HEK293 (cell line): ENCODE data around the gene ZSCAN31.

Source experiments
- EGR2 ChIP-seq: fragments of 450-650 bp; formaldehyde crosslinking; IDR thresholded peaks from 2 replicates; pipeline ENCODE4 v1.5.1; 2016; ENCODE audit warnings: low read depth, missing biosample characterization, missing genetic modification characterization
- ELK4 ChIP-seq: IDR thresholded peaks from 2 replicates; pipeline ENCODE4 v1.6.1; 2011; ENCODE audit warnings: mild to moderate bottlenecking, low read depth, low read length, borderline replicate concordance
- KLF7 ChIP-seq: fragments of 450-650 bp; formaldehyde crosslinking; IDR thresholded peaks from 2 replicates; pipeline ENCODE4 v1.5.1; 2016; ENCODE audit warnings: missing biosample characterization, missing genetic modification characterization, borderline replicate concordance
- SP2 ChIP-seq: fragments of 450-650 bp; formaldehyde crosslinking; IDR thresholded peaks from 2 replicates; pipeline ENCODE4 v1.5.1; 2016; ENCODE audit warnings: missing biosample characterization, missing genetic modification characterization
- SP3 ChIP-seq: fragments of 450-650 bp; formaldehyde crosslinking; IDR thresholded peaks from 2 replicates; pipeline ENCODE4 v1.5.1; 2016; ENCODE audit warnings: missing biosample characterization, missing genetic modification characterization
- WT1 ChIP-seq: fragments of 450-650 bp; formaldehyde crosslinking; IDR thresholded peaks from 2 replicates; pipeline ENCODE4 v1.5.1; 2016; ENCODE audit warnings: missing biosample characterization, missing genetic modification characterization
- ZBTB17 ChIP-seq: fragments of 450-650 bp; formaldehyde crosslinking; IDR thresholded peaks from 2 replicates; pipeline ENCODE4 v1.5.1; 2016; ENCODE audit warnings: missing biosample characterization, missing genetic modification characterization
- ZEB2 ChIP-seq: fragments of 450-650 bp; formaldehyde crosslinking; IDR thresholded peaks from 2 replicates; pipeline ENCODE4 v1.5.1; 2016; ENCODE audit warnings: missing biosample characterization, missing genetic modification characterization
- ZFHX2 ChIP-seq: fragments of 450-650 bp; formaldehyde crosslinking; conservative IDR thresholded peaks from 2 replicates; pipeline ENCODE4 v1.5.1; 2016; ENCODE audit warnings: missing biosample characterization, missing genetic modification characterization
- ZIC2 ChIP-seq: fragments of 450-650 bp; formaldehyde crosslinking; IDR thresholded peaks from 2 replicates; pipeline ENCODE4 v1.5.1; 2016; ENCODE audit warnings: missing biosample characterization, missing genetic modification characterization
- ZNF155 ChIP-seq: fragments of 450-650 bp; formaldehyde crosslinking; IDR thresholded peaks from 2 replicates; pipeline ENCODE4 v1.5.1; 2016; ENCODE audit warnings: missing biosample characterization, missing genetic modification characterization
- ZNF266 ChIP-seq: fragments of 450-650 bp; formaldehyde crosslinking; IDR thresholded peaks from 2 replicates; pipeline ENCODE4 v1.5.1; 2016; ENCODE audit warnings: missing biosample characterization, missing genetic modification characterization, low read depth
- ZNF280C ChIP-seq: fragments of 450-650 bp; formaldehyde crosslinking; IDR thresholded peaks from 2 replicates; pipeline ENCODE4 v1.5.1; 2016; ENCODE audit warnings: missing biosample characterization, missing genetic modification characterization
- ZNF341 ChIP-seq: fragments of 450-650 bp; formaldehyde crosslinking; IDR thresholded peaks from 2 replicates; pipeline ENCODE4; 2016; ENCODE audit warnings: low read depth, missing biosample characterization, missing genetic modification characterization
- ZNF366 ChIP-seq: fragments of 450-650 bp; formaldehyde crosslinking; conservative IDR thresholded peaks from 2 replicates; pipeline ENCODE4 v1.5.1; 2016; ENCODE audit warnings: missing biosample characterization, missing genetic modification characterization
- ZNF488 ChIP-seq: fragments of 450-650 bp; formaldehyde crosslinking; IDR thresholded peaks from 2 replicates; pipeline ENCODE4 v1.5.1; 2016; ENCODE audit warnings: missing biosample characterization, missing genetic modification characterization
- ZNF548 ChIP-seq: fragments of 450-650 bp; formaldehyde crosslinking; IDR thresholded peaks from 2 replicates; pipeline ENCODE4 v1.5.1; 2016; ENCODE audit warnings: missing biosample characterization, missing genetic modification characterization
- ZNF561 ChIP-seq: fragments of 450-650 bp; IDR thresholded peaks from 2 replicates; pipeline ENCODE4 v1.5.1; 2018; ENCODE audit warnings: missing biosample characterization, missing genetic modification characterization, borderline replicate concordance
- ZNF623 ChIP-seq: fragments of 450-650 bp; formaldehyde crosslinking; IDR thresholded peaks from 2 replicates; pipeline ENCODE4 v1.5.1; 2016; ENCODE audit warnings: missing biosample characterization, missing genetic modification characterization
- ZNF660 ChIP-seq: fragments of 450-650 bp; IDR thresholded peaks from 2 replicates; pipeline ENCODE4 v1.5.1; 2018; ENCODE audit warnings: missing biosample characterization, mild to moderate bottlenecking, missing genetic modification characterization
- TF ChIP-seq, protein P1 (sequence below): fragments of 450-650 bp; formaldehyde crosslinking; IDR thresholded peaks from 2 replicates; pipeline ENCODE4 v1.5.1; 2016; ENCODE audit warnings: missing biosample characterization, missing genetic modification characterization
- TF ChIP-seq, protein P2 (sequence below): fragments of 450-650 bp; formaldehyde crosslinking; conservative IDR thresholded peaks from 2 replicates; pipeline ENCODE4 v1.5.1; 2016; ENCODE audit warnings: low read depth, missing biosample characterization, missing genetic modification characterization
- TF ChIP-seq, protein P3 (sequence below): fragments of 450-650 bp; formaldehyde crosslinking; IDR thresholded peaks from 2 replicates; pipeline ENCODE4 v1.5.1; 2016; ENCODE audit warnings: missing biosample characterization, missing genetic modification characterization
- TF ChIP-seq, protein P4 (sequence below): fragments of 450-650 bp; formaldehyde crosslinking; IDR thresholded peaks from 2 replicates; pipeline ENCODE4 v1.5.1; 2017; ENCODE audit warnings: missing biosample characterization, missing genetic modification characterization

The ZSCAN31 gene

GRCh38 chr6:28355743-28356665 lies 20.1 kb upstream of the ZSCAN31 start (continued):
- TF ChIP-seq ZNF341 (no peak; the same call in 1 of the 2 replicates), ZNF660 (tag by site-specific recombination) (peak; percentile 8; the same call in 1 of the 2 replicates), ZNF623 (tag by site-specific recombination) (no peak), ZNF548 (tag by site-specific recombination) (no peak), KLF7 (tag by site-specific recombination) (no peak), WT1 (tag by site-specific recombination) (no peak), ZEB2 (peak; percentile 68; the same call in 1 of the 2 replicates), ZNF266 (tag by site-specific recombination) (no peak), ZBTB17 (tag by site-specific recombination) (peak; percentile 95), ZNF280C (tag by site-specific recombination) (no peak), ZFHX2 (tag by site-specific recombination) (peak; percentile 28; the same call in 1 of the 2 replicates), ZNF488 (tag by site-specific recombination) (no peak), ZNF155 (no peak), ELK4 (no peak), SP3 (tag by site-specific recombination) (no peak), ZIC2 (tag by site-specific recombination) (peak; percentile 81), ZNF366 (tag by site-specific recombination) (peak; percentile 13; the same call in 1 of the 2 replicates), SP2 (tag by site-specific recombination) (no peak; the same call in 1 of the 2 replicates), EGR2 (0 out of 2 replicates have a peak, but pooled peaks have one; percentile 30), ZNF561 (0 out of 2 replicates have a peak, but pooled peaks have one; percentile 41)
- TF ChIP-seq, protein P1, sequence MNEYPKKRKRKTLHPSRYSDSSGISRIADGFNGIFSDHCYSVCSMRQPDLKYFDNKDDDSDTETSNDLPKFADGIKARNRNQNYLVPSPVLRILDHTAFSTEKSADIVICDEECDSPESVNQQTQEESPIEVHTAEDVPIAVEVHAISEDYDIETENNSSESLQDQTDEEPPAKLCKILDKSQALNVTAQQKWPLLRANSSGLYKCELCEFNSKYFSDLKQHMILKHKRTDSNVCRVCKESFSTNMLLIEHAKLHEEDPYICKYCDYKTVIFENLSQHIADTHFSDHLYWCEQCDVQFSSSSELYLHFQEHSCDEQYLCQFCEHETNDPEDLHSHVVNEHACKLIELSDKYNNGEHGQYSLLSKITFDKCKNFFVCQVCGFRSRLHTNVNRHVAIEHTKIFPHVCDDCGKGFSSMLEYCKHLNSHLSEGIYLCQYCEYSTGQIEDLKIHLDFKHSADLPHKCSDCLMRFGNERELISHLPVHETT (tag by site-specific recombination), result no peak
- TF ChIP-seq, protein P2, sequence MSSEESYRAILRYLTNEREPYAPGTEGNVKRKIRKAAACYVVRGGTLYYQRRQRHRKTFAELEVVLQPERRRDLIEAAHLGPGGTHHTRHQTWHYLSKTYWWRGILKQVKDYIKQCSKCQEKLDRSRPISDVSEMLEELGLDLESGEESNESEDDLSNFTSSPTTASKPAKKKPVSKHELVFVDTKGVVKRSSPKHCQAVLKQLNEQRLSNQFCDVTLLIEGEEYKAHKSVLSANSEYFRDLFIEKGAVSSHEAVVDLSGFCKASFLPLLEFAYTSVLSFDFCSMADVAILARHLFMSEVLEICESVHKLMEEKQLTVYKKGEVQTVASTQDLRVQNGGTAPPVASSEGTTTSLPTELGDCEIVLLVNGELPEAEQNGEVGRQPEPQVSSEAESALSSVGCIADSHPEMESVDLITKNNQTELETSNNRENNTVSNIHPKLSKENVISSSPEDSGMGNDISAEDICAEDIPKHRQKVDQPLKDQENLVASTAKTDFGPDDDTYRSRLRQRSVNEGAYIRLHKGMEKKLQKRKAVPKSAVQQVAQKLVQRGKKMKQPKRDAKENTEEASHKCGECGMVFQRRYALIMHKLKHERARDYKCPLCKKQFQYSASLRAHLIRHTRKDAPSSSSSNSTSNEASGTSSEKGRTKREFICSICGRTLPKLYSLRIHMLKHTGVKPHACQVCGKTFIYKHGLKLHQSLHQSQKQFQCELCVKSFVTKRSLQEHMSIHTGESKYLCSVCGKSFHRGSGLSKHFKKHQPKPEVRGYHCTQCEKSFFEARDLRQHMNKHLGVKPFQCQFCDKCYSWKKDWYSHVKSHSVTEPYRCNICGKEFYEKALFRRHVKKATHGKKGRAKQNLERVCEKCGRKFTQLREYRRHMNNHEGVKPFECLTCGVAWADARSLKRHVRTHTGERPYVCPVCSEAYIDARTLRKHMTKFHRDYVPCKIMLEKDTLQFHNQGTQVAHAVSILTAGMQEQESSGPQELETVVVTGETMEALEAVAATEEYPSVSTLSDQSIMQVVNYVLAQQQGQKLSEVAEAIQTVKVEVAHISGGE (tag by site-specific recombination), result no peak
- TF ChIP-seq, protein P3, sequence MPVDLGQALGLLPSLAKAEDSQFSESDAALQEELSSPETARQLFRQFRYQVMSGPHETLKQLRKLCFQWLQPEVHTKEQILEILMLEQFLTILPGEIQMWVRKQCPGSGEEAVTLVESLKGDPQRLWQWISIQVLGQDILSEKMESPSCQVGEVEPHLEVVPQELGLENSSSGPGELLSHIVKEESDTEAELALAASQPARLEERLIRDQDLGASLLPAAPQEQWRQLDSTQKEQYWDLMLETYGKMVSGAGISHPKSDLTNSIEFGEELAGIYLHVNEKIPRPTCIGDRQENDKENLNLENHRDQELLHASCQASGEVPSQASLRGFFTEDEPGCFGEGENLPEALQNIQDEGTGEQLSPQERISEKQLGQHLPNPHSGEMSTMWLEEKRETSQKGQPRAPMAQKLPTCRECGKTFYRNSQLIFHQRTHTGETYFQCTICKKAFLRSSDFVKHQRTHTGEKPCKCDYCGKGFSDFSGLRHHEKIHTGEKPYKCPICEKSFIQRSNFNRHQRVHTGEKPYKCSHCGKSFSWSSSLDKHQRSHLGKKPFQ (tag by site-specific recombination), result no peak
- TF ChIP-seq, protein P4, sequence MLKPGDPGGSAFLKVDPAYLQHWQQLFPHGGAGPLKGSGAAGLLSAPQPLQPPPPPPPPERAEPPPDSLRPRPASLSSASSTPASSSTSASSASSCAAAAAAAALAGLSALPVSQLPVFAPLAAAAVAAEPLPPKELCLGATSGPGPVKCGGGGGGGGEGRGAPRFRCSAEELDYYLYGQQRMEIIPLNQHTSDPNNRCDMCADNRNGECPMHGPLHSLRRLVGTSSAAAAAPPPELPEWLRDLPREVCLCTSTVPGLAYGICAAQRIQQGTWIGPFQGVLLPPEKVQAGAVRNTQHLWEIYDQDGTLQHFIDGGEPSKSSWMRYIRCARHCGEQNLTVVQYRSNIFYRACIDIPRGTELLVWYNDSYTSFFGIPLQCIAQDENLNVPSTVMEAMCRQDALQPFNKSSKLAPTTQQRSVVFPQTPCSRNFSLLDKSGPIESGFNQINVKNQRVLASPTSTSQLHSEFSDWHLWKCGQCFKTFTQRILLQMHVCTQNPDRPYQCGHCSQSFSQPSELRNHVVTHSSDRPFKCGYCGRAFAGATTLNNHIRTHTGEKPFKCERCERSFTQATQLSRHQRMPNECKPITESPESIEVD (tag by site-specific recombination), result no peak
